Activated effector memory CD4-positive, alpha-beta T cell treated with Interleukin-2 at 50 U/mL for 16 hours (primary cell): ENCODE results near the gene TOP2A.
"Not testable (repeated sequence)": the region's sequence is repeated elsewhere in the genome, so short reads cannot be mapped to it uniquely, and the experiment has no call there.

ENCODE experiments used
- DNase-seq: peaks from one replicate; pipeline ENCODE4 v3.0.0-alpha.2; 2020

TOP2A gene

DNA sequence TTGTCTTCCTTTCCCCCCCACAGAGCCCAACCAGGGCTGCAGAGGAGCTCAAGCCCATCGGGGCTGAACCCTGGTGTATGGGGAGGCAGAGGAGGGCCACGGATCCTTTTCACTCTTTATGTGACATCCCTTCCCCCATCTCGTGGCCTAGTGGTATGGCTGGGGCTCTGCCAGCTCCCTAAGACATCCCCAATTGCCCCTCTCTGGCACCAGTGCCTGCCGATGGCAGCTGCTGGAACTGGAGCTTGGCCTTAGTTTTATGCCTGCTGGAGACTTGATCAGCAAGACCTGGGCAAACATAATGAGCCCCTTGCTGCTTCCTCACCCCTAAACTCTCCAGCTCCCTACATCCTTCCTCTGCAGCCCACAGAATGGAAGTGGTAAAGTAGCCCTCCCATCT is 8.0 kb upstream of the TOP2A start:
- no peak for DNase-seq

DNA sequence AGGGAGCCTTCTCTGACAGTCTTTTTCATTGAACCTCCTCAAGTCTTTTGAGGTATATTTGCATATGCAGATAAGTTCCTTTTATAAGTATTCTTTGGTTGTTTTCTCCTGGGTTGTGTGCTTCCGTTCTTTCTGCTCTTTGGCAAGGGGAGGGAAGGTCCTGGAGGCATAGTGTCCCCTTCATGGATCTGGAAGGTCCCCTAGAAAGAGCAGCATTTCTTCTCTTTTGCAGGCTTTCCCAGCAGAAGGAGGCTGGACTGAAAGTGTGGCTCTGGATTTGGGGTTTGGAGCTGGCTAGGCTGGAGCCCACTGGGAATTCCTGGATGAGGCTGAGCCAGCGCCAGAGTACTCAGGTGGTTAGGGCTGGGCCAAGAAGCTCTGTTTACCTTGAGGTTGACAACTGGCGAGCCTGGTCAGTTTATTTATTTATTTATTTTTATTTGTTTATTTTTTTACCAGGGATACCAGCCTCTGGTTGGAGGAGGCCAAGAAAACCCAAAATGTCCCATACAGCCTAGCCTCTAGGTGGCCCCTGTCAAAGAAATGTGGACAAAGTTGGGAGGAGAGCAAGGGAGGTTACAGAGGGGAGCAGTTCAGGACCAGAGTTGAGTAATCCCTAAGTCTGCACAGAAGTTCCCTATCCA is 5.4 kb upstream of the TOP2A start:
- DNase-seq = no peak

DNA sequence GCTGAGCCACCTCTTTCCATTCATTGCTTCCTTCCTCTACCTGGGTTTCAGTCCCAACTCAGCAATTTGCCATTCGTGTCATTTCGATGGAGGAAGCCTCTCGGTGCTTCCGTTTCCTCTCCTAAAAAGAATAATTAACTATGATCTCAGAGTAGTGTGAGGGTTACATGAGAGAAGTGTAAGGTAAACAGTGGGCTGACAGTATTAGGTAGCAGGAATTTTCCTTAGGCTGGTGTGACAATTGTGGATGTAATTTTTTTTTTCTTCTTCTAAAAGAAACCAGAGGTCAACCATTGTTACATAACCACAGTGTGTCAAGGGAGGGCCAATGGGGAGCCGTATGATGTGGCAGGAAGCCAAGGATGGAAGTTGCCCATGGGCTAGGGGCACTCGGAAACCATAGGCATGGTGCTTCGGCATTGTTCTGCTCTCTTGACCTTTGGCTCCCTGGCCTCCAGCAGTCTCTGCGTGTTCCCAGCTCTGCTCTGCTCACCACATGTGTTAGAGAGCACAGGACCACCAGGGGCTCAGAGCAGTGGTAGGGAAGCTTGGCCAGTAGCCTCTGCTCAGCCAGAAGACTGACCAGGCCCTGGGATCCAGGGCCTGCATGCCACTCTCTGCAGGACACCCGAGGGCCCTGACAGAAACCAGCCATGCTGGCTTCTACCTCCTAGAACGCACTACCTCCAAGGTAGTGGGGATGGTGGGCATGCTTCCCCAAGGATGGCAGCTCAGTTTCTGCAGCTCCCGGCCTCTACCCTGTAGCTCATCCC is 2.0 kb upstream of the TOP2A start:
- no peak for DNase-seq

- no peak for DNase-seq
These were observed 671 bp upstream of the TOP2A start for GRCh38 chr17:40418428-40418706.

GRCh38 chr17:40417258-40417608 is 463 bp downstream of the TOP2A start:
- no peak for DNase-seq

- no peak for DNase-seq
These were observed 1.0 kb downstream of the TOP2A start for GRCh38 chr17:40416671-40417070.

- DNase-seq = no peak
These were observed 2.3 kb downstream of the TOP2A start for GRCh38 chr17:40415390-40415789.

GRCh38 chr17:40414312-40414711 is 3.4 kb downstream of the TOP2A start:
- DNase-seq = not testable (repeated sequence)

- DNase-seq = no peak
These were observed 4.8 kb downstream of the TOP2A start for GRCh38 chr17:40412880-40413279.

DNA sequence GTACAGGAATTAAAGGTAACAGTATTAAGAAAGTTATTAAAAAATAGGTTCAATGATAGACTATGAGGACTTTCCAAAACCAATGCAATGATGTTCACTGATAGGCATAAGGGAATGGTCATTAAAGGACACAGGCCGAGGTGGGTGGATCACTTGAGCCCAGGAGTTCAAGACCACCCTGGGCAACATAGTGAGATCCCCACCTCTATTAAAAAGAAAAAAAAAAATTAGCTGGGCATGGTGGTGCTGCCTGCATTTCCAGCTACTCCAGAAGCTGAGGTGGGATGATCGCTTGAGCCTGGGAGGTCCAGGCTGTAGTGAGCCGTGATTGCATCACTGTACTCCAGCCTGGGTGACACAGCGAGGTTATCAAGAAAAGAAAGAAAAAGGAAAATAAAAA is 5.9 kb downstream of the TOP2A start:
- DNase-seq = no peak

GRCh38 chr17:40410082-40410481 is 7.6 kb downstream of the TOP2A start:
- DNase-seq = no peak

GRCh38 chr17:40409540-40409939 is 8.2 kb downstream of the TOP2A start:
- not testable (repeated sequence) for DNase-seq

DNA sequence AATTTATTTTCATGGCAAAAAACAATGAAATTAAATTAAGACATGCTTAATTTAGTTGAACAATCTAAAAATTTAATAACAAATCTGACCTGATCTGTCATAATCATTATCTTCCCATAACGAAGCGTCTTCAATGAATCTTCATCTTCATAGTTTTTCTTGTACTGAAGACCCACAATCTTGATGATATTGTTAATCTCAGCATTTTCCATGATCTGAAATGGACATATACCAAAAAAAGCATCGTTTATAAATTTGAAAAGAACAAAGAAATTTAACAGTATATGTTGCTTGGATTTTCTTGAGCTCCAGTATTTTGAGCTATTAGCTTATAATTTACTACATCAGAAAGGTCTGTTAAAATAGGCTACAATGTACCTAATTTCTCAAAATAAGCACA is 10.2 kb downstream of the TOP2A start:
- no peak for DNase-seq

DNA sequence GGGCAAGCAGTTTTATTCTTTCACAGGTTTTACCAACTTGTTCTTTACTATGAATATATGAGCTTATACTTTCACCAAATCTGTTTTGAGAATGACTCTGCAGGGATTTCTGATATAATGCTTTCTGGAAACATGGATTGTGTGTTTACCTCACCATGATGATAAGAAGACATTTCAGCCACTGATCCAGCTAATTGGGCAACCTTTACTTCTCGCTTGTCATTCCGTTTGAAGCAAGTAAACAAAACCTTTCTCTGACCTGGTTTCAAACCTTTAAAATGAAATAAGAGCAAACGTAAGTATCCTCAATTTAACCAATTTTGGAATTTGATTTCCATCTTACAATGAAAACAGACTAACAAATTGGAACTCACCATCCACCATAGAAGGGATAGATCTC is 13.7 kb downstream of the TOP2A start:
- no peak for DNase-seq

- DNase-seq = no peak
These were observed 15.0 kb downstream of the TOP2A start for GRCh38 chr17:40402668-40403067.

GRCh38 chr17:40399185-40399584 is 18.5 kb downstream of the TOP2A start:
- no peak for DNase-seq

- not testable (repeated sequence) for DNase-seq
These were observed 31.1 kb downstream of the TOP2A start for GRCh38 chr17:40386555-40386954.

GRCh38 chr17:40382251-40382650 is 35.4 kb downstream of the TOP2A start:
- DNase-seq = no peak

GRCh38 chr17:40378966-40379365 is 38.7 kb downstream of the TOP2A start:
- no peak for DNase-seq

DNA sequence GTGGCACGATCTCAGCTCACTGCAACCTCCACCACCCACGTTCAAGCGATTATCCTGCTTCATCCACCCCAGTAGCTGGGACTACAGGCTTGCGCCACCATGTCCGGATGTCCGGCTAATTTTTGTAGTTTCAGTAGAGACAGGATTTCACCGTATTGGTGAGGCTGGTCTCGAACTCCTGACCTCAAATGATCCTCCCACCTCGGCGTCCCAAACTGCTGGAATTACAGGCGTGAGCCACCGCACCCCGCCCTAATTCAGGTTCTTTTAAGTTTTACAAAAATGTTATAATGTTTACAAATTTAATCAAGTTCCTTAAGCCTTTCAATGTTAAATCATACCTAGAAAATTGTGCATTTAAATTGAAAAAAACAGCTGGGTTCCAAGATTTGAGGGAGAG is 39.9 kb downstream of the TOP2A start:
- no peak for DNase-seq

DNA sequence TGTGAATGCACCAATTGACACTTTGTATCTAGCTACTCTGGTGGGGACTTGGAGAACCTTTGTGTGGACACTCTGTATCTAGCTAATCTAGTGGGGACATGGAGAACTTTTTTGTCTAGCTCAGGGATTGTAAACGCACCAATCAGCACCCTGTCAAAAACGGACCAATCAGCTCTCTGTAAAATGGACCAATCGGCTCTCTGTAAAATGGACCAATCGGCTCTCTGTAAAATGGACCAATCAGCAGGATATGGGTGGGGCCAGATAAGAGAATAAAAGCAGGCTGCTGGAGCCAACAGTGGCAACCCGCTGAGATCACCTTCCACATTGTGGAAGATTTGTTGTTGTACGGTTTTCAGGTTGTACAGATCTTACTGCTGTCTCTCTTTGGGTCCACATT is 41.2 kb downstream of the TOP2A start:
- DNase-seq = not testable (repeated sequence)

- not testable (repeated sequence) for DNase-seq
These were observed 41.9 kb downstream of the TOP2A start for GRCh38 chr17:40375786-40376185.

GRCh38 chr17:40374821-40375498 is 42.7 kb downstream of the TOP2A start:
- DNase-seq = no peak

GRCh38 chr17:40373999-40374398 is 43.7 kb downstream of the TOP2A start:
- no peak for DNase-seq

DNA sequence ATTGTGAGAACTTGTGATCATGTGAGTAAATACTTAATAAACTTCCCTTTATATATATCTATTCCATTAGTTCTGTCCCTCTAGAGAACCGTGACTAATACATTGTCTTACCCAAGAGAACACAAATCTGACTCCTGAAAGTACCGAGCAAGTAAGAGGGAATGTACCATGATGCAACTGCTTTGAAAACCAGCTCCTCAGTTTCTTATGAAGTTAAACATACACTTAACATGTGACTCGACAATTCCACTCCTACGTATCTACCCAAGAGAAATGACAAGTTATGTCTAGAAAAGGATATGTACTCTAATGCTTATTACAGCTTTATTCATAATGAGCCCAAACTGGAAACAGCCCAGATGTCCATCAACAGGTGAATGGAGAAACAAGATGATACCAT is 44.4 kb downstream of the TOP2A start:
- no peak for DNase-seq
